Iris pigment epithelial cell (primary cell): Measurements from ENCODE around the gene ITGAE.

ENCODE experiments used
- DNase-seq: peaks from one replicate; pipeline ENCODE4 v3.0.0-alpha.2; 2011; ENCODE audit warnings: low read depth

The ITGAE gene

DNA sequence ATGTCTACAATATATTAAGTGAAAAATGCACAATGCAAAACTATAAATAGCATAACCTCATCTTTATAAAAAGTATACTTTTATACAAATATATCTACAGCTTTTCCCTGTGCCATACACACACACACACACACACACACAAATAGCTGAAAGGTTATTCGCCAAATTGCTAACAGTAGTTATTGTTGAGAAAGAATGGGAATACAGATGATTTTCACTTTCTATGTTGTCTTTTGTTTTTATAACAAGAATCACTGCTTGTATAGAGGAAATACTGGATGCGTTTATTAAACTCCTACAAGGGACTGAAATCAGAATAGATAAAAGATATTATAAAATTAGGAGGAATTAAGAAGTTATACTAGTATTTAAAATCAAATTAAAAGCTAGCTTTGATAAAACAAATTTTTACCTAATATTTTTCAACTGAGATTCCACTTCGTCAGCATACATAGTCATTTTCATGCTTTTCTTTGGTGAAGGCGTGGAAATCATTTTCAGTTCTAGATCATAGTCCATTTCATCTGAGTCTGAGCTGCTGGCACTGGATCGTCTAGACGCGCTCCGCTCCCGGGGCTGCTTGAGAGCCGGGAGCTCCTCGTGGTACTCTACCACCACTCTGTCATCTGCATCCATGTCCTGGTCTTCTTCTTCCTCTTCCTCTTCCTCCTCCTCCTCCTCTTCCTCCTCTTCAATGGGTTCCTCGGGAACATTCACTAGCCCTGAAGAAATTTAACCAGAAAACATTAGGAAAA lies 17.0 kb upstream of the ITGAE start:
- DNase-seq: no peak

DNA sequence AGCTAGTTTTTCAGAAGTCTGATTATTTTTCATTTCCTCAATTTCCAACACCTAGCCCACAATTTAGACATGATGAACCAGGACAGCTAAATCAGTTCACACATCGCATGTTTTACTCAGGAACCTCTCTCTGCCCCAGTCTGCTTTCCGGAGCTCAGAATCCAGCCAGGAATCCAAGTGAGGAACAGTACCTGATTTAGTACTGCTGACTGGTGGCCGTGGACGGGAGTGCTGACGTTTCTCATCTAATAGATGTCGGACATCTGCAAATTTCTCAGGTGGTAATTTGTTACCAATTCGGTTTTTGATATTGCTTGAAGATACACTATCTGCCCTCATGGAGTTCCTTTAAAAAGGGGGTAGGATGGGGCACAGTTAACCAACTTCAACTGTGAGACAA lies 14.9 kb upstream of the ITGAE start:
- DNase-seq: no peak

DNA sequence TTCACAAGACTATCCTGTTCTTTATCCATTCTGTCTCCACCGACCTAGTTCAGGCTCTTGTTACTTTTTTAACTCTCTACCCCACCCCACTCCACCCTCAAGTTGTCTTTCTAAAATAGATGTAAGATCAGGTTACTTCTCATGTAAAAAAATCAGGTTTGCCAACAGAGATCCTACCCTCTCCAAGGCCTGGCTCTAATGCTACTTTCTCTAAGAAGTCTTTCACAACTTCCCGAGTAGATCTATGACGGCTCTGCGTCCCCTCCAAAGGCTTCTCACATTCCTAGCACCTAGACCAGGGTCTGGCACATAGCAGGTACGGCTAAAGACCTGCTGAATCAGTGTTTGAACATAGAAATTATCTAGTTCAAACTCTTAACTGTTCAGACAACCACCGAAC lies 14.1 kb upstream of the ITGAE start:
- DNase-seq: no peak

DNA sequence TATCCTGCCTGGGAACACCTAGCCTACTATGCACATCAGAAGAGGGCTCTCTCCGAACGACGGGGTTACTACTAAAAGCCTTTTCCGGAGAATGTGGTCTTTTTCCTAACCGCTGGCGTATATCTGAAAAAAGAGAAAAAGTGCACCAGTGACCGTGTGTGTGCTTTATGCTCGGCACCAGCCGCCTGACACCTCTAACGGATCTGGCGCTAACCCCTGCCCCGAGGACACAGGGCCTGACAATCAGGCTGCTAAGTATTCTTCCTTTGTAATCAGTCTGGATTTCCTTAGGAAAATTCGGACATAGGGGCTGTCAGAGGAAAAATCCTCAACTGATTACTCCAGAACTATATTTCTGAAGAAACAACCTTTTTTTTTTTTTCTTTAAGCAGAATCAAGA lies 13.4 kb upstream of the ITGAE start:
- no peak for DNase-seq

DNA sequence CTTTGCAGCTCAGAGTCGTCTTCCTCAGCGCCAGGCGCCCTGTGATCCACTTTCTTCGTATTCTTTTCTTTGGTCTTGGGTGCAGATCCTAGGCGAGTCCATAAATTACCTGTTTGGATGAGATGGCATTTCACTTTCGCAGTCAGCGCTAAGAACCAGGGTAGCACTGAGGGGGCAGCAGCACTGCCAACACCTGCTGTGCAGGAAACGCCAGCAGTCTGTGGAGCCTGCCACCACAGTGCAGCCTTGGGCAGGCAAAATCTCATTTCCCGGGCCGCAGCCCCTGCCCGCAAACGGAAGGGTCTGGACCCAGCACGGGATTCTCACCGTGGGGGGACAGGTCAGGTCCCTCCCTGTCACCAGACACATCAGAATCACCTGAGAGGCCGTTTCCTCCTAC lies 12.2 kb upstream of the ITGAE start:
- no peak for DNase-seq

DNA sequence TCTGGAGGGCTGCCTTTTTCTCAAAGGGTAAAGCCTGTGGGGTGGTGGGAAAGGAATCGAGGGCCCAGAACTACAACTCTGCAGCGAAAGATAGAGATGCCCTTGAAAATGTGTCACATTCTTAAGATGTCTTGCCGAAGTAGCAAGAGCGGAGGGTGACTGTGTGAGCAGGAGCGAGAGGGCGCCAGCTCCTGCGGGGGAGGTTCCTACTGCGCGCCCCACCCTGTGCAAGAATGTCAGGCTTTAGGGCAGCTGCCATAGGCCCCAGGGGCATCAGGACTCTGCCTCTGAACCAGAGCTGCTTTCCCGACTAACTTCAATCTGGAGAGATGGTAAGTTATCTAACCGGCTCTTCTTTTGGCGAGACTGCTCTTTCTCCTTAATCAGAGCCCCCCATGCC lies 11.8 kb upstream of the ITGAE start:
- no peak for DNase-seq

DNA sequence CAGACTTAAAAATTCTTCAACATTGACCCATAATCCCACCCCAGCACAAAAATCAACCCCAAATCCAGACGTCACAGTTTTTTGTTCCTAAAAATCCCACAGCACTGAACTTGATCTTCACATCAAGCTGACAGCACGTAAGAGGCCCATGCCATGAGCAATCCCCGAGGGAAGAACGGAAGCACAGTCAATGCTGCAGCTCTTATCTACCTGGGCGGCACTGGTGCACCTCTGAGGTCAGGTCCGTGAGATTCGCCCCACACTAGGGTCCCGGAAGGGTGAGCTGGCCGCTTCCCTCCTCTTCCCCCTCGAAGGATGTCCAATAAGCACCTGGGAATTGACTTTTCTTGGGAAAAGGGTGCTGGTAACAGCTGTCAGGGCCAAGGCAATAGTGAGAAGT lies 11.3 kb upstream of the ITGAE start:
- DNase-seq: no peak

DNA sequence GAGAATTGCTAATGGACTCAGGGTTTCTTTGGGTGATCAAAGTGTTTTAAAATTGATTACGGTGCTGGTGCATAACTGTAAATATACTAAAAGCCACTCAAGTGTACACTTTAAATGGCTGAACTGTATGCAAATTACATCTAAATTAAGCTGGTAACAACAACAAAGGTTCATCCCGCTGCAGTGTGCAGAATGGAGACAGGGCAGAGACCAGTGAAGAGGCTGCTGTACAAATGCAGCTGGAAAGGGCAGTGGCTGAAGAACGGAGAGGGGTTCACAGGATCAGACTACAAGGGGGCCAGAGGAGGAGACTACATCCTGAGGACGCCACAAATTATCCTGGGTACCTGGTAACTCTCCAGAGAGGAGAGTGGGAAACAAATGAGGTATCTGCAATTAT lies 9.0 kb upstream of the ITGAE start:
- no peak for DNase-seq

DNA sequence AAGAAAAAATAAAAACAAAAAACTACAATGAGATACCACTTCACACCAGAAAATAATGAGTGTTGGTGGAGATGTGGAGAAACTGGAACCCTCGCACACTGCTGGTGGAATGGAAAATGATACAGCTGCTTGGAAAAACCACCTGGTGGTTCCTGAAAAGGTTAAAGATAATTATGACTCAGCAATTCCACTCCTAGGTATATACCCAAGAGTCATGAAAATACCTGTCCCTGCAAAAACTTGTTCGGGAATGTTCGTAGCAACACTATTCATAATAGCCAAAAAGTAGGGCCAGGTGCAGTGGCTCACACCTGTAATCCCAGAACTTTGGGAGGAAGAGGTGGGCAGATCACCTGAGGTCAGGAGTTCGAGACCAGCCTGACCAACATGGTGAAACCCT lies 8.1 kb upstream of the ITGAE start:
- no peak for DNase-seq

DNA sequence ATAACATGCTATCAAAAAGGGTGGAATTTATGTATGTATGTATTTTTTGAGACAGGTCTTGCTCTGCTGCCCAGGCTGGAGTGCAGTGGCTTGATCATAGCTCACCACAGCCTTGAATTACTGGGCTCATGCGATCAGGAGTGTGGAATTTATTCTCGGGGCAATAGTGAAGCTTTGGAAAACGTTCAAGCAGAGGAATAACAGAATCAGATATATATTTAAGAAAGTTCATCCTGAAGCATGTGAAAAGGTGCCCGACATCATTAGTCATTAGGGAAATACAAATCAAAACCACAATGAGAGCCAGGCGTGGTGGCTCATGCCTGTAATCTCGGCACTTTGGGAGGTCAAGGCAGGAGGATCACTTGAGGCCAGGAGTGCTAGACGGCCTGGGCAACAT lies 7.7 kb upstream of the ITGAE start:
- peak; percentile 59 for DNase-seq

DNA sequence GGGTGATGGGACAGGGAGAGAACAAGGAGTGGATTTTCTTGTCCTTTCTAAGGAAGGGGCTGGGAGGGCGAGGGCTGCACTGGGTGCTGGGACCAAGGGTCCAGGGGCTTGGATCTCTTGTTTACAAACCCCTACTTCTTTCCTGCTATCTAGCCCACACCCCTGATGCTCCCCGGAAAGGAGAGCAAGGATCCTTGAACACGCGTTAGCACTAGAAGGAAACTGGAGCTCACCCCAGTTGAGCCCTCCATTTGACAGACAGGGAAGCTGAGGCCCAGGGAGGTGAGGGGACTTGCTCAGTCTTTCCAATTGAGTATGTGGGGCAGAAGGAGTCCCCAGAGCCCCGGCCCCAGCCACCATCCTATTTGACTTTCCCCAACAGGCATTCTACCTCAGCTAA lies 4.6 kb upstream of the ITGAE start:
- no peak for DNase-seq

DNA sequence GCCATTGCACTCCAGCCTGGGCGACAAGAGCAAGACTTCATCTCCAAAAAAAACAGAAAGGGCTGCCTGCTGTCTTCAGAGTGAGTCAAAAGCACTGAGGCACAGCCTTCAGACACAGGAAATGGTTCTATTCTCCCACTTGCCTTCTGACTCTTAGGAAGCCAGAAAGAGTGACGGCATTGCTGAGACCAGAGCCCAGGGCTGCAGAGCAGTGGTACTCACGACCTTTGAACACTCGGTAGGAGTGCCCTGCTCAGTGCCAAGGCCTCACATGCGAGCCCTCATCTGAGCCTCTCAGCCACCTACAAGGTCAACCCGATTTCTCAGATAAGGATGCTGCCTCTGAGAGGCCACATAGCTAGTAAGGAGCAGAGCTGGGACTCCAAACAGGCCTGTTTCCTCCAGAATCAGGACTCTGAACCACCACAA lies 3.5 kb upstream of the ITGAE start:
- DNase-seq: peak; percentile 66

DNA sequence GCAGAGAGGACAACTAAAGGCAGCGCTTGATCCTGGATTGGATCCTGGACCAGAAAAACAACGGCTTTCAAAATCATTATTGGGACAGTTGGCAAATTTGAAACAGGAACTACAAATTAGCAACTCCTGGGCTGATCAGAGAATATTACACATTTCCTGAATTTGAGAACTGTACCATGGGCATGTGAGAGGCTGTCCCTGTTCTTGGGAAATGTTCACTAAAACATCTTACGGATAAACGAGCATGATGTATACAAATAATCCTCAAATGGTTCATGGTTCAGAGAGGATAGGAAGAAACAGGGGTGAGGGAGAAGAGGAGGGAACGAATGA lies 2.3 kb upstream of the ITGAE start:
- no peak for DNase-seq

DNA sequence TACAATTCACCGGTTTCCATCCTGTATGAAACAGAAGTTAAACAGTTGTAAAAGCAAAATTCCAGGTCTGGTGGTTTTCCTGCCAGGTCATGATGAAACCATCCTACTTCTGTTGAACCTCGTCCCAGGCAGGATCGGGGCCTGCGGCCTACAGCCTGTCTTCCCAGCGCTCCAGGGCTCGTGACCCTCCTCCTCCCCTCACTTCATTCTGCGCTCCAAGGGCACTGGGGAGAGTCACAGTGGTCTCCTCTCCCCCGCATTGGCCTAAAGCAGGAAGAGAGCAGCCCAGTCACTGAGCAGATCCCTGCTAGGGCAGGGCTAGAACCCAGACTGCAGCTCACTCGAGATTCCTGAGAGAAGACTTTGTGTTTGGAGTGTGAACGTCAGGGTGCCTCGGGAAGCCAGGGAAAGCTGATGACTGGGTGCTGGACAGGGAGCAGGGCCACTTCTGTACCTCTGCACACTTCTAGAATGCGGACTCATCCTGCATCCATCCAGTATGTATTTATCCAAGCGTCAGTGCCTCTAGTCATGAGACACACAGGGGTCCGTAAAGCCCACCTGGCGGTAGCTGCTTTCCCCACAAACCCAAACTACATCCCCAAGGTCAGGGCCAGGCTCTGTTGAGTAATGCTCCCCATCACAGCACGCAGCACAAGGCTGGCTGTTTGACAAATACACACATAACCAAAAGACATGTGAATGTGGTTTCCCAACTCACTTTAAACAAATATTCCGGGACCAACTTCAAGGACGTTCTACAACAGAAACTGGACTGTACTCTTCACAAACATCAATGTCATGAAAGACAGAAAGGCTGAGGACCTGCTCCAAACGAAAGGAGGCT lies 1.7 kb upstream of the ITGAE start:
- peak; percentile 93 for DNase-seq

DNA sequence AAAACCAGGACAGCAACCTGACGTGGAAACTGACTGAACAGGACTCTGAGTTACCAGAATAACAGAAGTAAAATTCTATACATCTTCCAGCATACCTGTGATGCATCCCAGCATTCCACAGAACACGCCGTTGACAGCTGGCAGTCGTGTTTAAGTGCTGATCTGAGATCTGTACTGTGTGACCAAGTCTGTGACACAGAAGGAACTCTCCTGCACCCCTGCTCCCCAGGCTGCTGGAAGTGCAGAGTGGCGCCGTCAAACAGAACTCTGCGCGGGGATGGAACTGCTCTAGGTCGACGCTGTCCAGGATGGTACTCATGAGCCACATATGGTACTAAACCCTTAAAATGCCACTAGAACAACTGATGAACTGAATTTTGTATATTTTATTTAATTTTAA lies 804 bp upstream of the ITGAE start:
- no peak for DNase-seq

DNA sequence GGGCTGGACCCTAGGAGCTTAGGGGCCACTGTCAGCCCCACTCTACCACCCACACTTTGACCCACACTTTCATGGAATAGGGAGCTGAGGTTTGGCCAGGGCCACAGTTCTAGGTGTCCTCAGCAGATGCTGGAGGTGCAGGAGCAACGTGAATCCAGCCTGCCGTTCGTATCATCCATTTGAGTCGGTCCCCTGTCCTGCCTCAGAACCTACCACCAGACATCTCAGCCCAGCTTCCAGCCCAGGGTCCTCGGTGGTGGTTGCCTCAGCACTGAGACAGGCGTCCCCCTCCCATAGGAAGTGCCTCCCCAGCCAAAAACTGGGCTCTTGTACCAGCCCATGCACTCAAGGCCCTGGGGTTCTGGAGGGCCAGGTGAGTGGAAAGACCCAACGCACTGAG lies 359 bp upstream of the ITGAE start:
- no peak for DNase-seq

DNA sequence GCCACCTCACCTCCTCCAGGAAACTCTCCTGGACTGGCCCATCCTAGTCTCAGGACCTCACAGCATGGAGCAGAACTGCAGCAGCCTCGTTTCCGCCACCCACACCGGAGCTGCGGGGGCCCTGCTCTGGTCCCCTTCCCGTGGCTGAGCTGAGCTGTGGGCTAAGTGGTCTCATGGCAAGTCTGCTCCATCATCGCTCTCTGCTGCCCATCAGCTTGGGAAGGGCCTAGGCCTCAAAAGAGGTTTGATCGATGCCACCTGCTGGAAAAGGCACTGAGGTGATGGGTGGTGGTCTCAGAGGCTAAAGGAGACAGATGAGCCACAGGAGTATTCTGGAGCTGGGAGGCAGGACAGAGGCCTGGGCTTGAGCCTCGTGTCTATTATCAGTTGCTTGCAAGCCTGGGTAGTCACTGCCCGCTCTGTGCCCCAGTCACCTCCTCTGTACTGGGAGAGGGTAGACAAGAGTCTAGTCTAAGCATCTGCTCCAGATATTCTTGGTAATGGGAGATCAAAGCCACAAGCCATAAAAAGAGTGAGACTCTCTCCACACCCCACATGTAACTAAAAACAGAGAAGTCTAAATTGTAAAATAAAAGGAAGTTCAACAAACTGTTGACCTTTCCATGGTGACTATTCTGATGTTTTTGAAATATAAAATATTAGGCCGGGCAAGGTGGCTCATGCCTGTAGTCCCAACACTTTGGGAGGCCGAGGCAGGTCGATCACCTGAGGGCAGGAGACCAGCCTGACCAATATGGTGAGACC lies 1.6 kb downstream of the ITGAE start:
- DNase-seq: no peak

DNA sequence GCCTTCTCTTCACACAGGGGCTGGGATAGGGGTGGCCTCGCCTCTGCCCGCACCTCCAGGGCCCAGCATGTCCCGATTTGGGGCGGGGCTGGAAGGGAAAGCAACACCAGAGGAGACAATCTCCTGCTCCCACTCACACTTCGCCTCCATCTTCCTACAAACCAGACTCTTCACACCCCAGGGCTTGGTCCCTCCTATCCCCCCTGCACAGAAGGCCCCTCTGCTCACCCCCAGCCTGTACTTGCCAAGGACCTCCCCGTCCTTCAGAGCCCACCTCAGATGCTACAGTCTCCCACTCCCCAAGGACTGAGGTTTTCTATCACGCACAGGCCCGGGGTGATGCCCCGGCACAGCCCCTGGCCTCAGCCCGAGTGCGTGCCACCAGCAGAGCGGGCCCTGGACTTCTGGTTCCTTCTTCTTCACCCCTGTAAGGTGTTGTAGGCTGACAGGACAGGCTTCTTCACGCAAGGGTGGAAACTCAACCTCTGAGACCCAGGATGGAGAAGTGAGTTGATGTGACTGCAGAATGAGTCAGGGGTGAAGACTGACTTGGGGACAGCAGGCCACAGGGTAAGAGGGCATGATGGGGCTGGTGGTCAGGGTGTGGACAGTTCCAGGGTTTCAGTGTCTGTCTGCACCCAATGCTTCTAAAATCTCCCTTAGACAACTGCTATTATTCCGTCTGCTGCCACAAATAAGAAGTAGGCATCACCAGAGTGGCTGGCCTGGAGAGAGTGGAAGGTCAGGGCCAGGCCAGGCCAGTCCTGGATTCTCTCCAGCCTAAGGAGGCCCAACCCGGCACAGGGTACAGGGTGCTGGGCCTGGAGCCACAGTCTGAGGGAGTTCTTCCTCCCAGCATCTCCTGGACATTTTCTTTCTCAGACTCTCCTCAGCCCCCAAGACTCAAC lies 2.5 kb downstream of the ITGAE start:
- no peak for DNase-seq

DNA sequence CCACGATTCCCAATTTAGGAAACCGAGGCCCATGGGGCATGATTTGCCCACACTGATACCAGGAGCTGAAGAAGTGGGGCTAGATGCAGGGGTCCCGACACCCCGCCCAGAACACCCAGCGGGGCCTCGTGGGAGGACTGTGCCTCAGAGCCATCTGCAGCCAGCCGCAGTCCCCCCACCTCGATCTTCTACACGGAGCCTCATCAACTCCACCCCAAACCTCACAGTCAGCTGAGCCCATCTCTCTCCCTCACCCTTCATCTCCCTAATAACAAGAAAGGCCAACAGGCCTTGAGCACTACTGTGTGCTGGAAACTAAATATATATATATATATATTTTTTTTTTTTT lies 4.2 kb downstream of the ITGAE start:
- no peak for DNase-seq

DNA sequence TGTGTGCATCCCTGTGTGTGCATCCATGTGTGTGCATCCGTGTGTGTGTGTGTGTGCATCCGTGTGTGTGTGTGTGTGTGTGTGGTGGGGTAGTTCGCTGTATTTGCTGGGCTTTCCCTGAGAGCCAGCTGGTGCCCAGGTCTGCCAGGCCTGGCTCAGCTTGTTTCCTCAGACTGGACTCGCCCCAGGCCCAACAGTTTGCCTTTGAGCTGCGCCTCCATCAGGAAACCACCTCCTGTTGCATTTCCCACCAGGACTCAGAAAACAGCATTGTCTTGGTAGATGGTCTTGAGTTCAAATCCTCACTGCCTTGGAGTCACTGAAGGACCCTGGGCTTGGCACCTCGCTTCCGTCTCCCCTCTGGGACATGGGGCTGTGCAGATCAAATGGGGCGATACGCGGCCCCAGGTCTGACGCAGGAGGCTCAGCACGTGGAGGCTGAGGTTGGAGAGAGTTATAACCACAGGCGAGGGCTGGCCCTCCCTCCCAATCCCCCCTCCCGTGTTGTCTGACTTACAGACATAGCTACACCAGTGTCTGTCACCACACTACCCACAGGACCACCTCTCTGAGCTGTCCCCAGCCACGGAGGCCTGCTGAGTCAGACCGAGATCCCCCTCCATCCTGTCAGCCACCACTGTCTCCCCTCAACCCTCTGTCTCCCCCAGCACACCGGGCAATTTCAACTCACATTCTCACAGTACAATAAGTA lies 4.7 kb downstream of the ITGAE start:
- no peak for DNase-seq

DNA sequence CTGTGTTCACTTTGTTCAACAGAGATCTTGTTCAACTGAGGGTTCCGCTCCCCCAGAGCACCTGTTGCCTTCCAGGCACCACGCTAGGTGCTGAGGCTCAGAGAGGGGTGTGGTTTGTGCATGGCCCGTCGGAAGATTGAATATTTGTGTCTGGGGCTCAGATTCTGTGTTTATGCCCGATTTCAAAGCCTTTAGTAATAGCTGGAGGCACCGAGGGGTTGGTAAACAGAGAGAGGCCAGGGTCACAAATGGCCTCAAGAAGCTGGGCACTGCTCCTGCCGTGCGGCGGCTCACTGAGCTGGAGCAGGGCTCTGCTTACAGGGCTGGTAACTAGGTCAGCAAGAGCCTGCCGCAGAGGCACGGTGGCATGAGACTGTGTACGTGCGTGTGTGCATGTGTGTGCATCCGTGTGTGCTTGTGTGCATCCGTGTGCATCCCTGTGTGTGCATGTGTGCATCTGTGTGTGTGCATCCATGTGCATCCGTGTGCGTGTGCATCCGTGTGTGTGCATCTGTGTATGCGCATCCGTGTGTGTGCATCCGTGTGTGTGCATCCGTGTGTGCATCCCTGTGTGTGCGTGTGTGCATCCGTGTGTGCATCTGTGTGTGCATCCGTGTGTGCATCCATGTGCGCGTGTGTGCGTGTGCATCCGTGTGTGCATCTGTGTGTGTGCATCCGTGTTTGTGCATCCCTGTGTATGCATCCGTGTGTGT lies 5.4 kb downstream of the ITGAE start:
- no peak for DNase-seq
